ENCODE data around the gene TPRG1L. TPM values are rescaled to one million over a fixed set of nuclear protein-coding genes. Genes with fewer than 3 reads are reported as not detected.

TPRG1L gene
- total RNA-seq, 1 experiment from 2014 or later = 6.7 TPM

DNA sequence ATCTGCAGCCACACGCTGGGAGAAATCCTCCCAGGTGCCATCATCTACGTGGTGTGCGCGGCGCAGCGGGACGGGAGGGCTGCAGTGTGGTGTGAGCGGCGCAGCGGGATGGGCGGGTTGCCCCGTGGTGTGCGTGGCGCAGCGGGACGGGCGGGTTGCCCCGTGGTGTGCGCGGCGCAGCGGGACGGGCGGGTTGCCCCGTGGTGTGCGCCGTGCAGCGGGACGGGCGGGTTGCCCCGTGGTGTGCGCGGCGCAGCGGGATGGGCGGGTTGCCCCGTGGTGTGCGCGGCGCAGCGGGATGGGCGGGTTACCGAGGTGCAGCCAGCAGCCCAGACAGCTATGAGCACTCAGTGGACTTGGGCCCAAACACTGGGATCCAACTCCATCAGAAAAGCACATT, 20.4 kb downstream of the TPRG1L start:
- no peak for DNase-seq (ENCODE audit: low spot score)

DNA sequence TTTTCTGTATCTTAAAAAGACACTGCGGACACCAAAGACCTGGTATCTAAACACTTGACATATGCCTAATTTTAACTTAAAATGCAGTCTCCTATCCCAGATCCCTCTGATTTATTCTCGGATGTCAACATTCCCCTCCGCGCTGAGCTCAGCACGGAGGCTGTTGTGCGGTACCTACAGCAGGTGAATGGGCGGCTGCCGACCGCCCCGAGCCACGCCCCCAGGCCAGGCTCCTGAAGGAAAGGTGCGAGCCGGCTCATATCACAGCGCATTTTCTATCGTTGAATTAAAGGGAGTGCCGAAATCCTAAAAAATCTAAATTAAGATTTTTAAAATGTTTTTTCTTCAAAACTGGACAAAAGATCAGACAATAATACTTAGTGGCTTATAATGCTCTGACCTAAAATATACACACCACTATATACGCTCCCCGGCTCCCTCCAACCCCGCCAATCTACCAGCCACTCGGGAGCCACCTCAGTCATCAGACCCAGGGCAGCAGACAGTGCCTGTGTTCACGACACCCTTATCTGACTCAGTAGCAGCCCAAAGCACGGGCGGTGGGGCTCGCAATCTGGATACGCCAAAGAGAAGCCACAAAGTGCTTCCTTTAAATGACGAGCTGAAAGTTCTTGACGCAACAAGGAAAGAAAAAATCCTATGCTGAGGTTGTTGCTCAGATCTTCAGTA, 21.0 kb downstream of the TPRG1L start:
- DNase-seq (ENCODE audit: low spot score) = no peak

DNA sequence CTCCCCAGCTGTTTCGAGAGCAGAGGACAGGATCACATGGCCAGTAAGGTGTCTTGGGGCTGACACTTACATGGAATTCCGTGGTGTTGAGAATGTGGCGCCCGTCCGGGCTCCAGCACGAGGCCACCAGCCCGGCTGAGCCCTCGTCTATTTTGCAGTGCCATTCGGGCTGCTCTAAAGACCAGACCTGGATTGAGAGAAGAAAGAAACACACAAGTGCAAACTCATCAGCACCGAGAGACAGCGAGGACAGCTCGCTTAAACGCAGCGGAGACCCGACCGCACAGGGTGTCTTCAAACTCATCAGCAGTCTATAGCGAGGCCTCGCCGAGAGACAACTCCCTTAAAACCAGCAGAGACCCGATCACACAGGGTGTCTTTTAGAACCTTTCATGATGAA, 21.8 kb downstream of the TPRG1L start:
- DNase-seq (ENCODE audit: low spot score) = no peak

DNA sequence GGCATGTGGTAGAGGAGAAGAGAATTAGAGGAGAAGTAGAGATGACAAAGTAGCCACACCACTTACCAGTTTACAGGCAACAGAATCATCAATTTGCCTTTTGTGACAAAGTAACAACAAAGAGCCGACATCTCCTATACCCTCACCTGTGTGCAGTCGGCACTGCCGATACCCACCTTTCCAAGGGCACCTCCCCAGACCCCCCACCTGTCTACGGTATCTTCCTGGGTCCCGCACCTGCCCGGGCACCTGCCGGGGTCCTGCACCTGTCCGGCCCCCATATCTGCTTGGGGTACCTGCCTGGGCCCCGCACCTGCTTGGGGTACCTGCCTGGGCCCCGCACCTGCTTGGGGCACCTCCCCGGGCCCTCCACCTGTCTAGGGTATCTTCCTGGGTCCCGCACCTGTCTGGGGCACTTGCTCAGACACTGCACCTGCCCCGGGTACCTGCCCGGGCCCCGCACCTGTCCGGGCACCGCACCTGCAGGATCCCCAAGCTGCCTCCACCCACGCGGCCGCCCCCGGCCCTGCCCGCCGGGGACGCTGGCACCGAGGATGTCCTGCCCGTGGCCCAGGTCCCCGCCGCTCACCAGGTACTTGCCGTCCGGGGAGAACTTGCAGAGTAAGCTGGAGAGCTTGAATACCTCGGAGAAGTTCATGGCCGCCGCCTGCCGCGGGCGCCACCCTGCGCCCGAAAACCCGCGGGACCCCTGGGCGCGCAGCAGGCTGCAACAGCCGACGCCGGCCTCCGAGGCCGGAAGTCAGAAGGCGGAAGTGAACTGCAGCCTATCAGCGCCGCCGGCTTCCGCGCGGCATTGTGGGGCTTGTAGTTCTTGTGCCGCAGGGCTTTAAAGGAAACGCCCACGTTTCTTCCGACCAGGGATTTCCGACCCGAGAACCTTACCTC, 24.8 kb downstream of the TPRG1L start, which contains the start of gene WRAP73:
TSS of gene WRAP73 (minus strand) at position 762 of the 906 bp plus-strand sequence. CDS start at position 658, 104 bp downstream.
- peak; percentile 65 for DNase-seq (ENCODE audit: low spot score)

DNA sequence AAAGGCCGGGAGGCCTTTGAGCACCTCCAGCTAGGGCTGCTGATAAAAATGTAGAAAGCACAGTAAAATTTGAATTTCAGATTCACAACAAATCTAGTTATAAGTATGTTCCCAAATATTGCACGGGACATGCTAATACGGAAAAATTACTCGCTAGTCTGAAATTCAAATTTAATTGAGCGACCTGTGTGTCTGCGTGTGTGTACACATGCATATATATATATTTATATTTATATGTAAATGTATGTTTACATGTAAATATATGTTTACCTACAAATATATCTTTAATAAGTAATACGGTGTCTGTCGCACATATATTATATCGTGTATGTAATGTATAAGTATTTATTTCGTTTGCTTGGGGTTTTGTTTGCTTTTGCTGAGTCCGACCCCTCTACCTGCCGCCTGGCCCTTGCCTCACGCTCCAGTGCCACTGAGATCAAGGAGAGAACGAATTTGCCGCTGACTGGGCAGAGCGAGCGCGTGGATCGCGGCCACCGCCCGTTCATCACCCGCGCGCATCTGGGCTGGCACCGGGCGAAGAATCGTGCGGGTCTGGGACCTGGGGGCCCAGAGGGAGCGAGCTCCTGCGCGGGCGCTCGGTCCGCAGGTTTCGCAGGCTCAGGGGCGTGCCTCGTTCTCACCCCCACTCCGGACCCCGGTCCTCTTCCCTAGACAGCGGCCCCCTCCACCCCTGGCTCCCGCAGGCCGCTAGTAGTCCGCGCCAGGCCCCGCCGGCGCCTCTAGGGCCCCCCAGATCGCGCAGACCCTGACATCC, 25.6 kb downstream of the TPRG1L start:
- no peak for DNase-seq (ENCODE audit: low spot score)

DNA sequence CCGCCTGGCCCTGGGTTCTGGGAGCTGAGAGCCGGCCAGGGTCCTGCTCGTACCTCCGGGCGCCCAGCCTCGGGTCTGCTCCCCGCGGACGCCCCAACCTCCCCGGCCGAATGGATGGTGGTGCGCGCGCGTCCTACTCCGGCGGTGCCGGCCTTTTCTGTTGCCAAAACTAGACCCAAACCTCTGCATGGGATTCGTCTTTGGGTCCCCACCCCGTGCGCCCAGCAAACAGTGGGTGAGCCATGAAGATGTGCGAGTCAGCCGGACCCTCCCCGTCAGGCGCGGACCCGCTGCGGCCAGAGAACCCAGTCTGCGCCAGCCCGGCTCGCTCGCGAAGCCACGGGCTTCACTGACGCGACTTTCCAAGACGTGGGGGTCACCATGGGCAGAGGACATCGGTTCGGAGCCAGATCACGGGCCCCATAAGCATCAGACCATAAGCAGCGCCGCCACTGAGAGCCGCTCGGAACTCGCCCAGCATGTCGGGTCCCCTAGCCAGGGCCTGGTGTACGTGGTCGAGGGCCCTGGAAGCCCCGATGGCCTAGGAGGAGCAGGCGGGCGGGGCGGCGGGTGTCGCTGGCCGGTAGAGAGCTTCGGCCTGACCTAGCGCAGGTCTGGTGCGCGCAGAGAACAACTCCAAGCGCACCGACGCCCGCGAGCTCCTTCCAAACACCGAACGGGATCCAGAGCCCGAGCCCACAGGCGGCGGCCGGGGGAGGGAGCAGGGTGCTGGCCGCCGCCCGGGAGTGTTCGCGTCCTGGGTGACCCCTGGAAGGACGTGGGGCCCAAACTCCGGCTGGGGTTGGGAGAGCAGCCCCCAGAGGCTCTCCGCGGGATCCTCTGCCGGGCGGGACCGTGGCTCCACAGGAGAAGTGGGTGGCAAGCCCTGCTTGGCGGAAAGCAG, 26.5 kb downstream of the TPRG1L start:
- DNase-seq (ENCODE audit: low spot score) = no peak

DNA sequence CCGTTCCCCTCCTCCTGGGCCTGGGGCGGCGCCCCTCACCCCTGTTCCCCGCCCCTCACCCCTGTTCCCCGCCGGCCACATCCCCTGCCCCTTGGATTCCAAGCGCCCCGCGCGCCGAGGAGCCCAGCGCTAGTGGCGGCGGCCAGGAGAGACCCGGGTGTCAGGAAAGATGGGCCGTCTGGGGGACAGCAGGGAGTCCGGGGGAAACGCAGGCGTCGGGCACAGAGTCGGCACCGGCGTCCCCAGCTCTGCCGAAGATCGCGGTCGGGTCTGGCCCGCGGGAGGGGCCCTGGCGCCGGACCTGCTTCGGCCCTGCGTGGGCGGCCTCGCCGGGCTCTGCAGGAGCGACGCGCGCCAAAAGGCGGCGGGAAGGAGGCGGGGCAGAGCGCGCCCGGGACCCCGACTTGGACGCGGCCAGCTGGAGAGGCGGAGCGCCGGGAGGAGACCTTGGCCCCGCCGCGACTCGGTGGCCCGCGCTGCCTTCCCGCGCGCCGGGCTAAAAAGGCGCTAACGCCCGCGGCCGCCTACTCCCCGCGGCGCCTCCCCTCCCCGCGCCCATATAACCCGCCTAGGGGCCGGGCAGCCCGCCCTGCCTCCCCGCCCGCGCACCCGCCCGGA, 27.2 kb downstream of the TPRG1L start, which contains the start of gene TP73:
TSS of gene TP73 (plus strand) at position 587 of the 618 bp plus-strand sequence. CDS start 29,850 bp downstream, outside the sequence.
- DNase-seq (ENCODE audit: low spot score) = no peak

DNA sequence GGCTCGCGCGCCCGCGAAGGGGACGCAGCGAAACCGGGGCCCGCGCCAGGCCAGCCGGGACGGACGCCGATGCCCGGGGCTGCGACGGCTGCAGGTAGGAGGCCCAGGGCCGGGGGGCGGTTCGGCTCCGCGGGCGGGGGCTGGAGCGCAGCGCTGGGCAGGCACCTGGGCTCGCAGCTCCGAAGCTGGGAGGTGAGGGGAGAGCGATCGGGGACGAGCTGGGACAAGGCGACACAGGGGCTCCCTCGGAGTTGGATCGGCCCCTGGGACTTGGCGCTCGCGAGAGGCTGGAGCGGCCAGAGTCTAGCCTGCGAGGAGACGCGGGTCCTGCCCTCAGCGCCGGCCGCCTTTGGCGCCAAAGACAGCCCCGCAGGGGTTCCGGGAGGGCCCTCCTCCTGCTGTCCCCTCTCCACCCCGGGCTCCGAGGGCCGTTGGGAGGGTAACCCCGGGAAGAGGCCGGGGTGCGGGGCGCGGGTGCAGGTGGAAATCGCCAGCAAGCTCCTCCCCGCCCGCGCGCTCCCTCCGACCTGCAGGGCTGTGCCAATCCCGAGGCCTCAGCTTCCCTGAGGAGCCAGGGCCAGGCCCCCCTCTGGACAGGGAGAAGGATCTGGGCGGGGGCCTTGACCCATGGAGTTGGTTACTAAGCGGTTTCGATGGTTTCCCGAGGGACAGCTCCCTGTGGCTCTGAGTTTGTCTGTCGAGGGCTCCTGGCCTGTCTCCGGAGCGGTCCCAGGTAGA, 27.9 kb downstream of the TPRG1L start:
- no peak for DNase-seq (ENCODE audit: low spot score)

DNA sequence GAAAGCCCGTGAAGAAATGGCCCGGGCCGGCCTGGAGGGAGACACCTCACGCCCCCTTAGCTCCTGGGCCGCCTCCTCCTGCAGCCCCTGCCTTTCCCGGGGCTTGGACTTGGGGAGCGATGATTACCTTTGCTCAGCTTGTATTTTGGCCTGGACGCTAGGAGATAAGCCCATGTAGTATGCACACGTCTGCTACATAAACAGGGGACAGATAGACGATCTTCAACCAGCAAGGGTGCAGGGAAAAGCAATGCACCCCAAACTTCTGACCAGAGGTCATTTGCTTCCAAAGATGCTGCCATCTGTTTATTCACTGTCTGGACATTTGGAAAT, 28.4 kb downstream of the TPRG1L start:
- no peak for DNase-seq (ENCODE audit: low spot score)

DNA sequence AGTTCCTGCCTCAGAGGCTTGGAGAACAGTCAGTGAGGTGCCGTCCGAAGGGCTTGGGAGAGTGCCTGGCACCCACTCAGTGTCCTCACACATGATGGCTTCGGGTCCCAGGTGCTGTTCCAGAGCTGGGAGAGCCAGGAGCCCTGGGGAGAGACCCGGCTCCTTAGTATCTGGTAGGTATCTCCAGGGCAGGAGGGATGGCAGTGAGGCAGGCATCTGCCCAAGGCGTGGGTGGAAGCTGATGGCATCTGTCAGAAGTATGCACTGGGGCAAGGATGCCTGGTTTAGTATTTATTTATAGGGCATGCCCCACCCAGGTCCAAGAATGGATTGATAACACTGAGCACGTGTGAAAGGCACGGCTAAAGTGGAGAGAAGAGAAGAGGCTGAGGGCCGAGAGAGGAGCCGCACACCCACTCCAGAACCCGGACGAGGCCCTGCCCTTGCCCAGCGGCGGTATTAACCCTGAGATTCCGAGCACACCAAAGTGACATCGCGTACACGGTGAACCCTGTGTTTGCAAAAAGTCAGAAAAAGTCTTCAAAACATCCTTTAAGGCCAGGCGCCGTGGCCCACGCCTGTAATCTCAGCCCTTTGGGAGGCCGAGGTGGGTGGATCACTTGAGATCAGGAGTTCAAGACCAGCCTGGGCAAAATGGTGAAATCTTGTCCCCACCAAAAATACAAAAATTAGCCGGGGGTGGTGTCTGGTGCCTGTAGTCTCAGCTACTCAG, 29.9 kb downstream of the TPRG1L start:
- DNase-seq (ENCODE audit: low spot score) = no peak

DNA sequence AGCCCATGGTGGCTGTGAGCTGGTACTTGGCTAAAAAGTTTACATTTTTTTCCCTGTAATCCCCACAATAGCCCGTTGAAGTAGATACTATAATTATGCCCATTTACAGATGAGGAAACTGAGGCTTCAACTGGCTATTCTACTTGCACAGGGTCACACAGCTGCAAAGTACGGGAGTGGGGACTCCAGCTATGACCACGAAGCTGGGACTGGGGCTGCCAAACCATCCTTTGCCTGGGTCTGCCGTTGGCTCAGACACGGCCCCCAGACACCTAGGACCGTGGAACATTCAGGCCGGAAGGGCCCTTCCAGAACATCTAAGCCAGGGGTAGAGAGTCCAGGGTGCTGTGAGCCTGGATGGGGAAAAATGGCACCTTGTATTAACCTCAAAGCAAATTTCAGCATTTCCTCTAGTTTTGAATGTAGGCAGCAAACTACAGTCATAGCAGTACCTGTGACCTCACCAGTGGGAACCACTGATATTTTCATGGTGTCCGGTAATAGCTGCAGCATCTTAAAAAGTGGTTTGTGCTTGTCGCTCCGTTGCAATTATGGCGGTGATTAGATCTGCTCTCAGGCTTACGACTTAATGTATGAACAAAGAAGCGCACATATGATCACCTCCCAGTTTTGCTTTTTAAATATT, 31.8 kb downstream of the TPRG1L start:
- DNase-seq (ENCODE audit: low spot score) = no peak

DNA sequence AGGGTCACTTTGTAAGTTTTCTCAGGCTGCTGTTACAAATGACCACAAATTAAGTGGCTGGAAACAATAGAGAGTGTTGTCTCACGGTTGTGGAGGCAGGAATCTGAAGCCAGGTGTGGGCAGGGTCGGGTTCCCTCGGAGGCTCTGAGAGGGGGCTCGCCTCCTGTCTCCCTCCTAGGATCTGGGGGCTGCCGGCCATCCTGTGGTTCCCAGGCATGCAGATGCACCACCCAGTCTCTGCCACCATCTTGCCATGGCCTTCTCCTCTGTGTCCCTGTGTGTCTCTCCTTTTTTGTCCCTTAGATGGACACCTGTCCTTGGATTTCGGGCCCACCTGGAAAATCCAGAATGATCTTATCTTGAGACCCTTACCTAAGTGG, 32.3 kb downstream of the TPRG1L start:
- DNase-seq (ENCODE audit: low spot score) = no peak

DNA sequence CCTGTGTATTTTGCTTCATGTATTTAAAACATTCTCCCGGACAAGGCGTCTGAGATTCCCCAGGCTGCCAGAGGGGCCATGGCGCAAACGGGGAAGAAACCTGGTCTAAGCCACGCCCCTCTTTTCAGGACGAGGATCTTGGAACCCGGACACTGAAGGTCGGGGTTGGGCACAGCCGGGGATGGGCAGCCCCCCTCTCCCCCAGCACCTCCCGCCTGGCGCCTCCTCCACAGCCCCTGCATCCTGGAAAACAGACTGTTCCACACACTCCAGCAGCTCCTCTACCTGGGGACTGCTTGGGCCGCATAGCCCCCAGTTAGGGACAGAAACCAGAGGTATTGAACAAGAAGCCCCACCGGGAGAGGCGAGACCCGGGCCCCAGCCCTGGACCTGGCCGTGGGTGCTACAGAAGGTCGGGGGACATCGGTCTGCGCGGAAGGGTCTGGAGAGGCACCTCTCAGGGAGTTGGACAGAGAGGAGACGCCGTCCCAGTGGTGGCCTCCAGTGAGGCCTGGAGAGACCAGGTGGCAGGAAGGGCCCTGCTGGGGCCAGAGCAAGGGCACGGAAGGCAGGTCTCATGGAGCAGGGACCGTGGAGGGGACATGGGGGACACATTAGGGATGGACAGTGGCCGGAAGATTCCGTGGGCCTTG, 32.9 kb downstream of the TPRG1L start:
- DNase-seq (ENCODE audit: low spot score) = no peak

DNA sequence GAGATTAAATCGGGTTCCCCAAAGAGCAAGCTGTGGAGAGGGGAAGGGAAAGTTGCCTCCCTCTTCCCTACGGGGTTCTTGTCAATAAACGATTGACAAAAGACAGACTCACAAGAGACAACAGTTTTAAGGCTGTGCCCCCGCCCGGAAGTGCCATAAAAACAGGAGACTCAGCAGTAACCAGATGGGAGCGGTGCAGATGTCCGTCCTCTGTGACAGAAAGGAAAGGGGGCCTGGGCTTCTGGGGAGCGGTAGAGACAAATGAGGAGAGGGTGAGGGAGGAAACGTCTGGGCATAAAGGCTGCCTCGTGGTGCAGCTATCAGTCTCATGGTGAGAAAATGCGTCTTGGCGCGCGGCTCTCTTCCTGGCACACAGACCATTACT, 33.4 kb downstream of the TPRG1L start:
- DNase-seq (ENCODE audit: low spot score) = no peak

DNA sequence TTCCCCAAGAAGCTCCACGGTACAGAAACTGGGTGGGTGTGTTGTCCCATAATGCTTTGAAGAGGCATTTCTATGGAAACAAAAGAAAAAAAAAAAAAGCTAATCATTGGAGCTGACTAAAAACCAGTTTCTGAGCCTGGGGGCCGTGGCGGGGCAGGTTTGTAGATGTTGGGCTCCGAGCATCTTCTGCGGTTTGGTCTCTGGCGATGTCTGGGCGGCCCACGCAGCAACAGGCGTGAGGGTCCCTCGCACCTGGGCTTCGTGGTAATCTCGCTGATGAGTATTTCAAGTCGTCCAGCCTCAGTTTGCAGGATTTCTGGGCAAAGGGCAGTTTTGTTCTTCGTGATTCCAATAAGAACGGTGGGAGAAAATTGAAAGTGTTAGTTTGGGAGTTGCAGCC, 34.3 kb downstream of the TPRG1L start:
- no peak for DNase-seq (ENCODE audit: low spot score)

DNA sequence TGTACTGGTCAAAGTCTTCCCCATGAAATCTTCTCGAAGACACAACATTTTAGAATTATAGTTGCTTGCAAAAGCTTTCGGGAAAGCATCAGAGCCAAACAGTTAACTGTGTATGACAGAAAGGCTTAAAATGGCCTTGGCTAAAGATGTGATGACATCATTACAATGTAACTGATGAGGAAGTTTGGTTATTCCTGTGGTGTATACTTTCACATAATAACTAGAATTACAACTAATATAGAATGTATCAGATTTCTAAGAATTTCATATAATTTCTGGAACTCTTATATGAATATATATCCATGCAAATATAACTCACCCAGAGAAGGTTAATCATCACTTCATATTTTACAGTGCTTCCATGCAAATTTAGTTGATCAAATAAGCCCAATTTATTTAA, 35.9 kb downstream of the TPRG1L start:
- no peak for DNase-seq (ENCODE audit: low spot score)

DNA sequence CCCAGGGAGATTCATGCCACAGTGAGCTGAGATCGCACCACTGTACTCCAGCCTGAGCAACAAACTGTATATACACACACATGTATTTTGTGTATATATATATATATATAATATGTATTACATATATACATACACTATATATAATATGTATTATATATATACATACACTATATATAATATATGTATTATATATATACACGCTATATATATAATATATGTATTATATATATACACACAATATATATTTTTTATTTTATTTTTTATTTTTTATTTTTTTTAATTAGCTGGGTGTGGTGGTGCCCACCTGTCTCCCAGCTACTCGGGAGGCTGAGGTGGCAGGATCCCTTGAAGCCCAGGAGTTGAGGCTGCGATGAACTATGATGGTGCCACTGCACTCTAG, 36.8 kb downstream of the TPRG1L start:
- no peak for DNase-seq (ENCODE audit: low spot score)

DNA sequence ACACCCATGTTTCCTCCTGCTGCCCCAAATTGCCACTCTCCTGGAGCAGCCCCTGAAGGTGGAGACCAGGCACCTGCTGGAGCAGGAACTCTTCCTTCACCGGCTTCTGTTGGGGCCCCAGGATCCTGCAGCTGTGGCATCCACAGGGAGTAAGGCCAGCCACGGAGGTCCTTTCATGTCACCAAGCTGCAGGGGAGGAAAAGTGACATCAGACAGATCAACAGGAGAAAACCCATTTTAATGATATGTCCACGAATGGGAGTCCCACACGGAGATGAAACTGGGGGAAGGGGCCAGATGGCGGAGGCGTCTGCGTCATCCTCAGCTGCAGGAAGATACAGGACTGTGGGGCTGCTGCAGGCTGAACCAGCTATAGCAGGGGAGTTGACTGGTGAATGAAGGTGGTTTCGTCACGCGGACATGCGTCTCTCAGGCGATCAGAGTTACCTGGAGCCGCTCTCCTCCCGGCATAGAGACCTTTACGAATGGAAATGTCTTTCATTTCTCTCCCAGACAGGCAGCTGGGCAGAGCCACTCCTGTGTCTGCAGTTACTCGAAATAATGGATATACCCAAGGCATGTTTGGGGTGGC, 37.4 kb downstream of the TPRG1L start:
- DNase-seq (ENCODE audit: low spot score) = no peak
